SK-N-MC (cell line): ENCODE measurements around the gene ZNF22.

ENCODE experiments used
- DNase-seq: peaks from one replicate; pipeline ENCODE4 v3.0.0-alpha.2; 2011; ENCODE audit warnings: low read depth, low spot score
- H3K27ac ChIP-seq: fragments of 200-600 bp; sonication (generic); 2 replicates; pipeline ENCODE4 v1.5.1; 2016; ENCODE audit warnings: mixed run types
- H3K36me3 ChIP-seq: fragments of 200-600 bp; sonication (generic); 2 replicates; pipeline ENCODE4 v1.6.1; 2017; ENCODE audit warnings: antibody characterized with exemption, low read length, mixed read lengths; ENCODE audit not compliant: insufficient read depth
- H3K4me3 ChIP-seq: fragments of 200-600 bp; sonication (generic); 2 replicates; pipeline ENCODE4 v1.5.1; 2016
- H3K9ac ChIP-seq: fragments of 200-600 bp; sonication (generic); 2 replicates; pipeline ENCODE4 v1.8.0; 2017; ENCODE audit warnings: mixed run types, mixed read lengths; ENCODE audit not compliant: insufficient read length
- H3K9me3 ChIP-seq: fragments of 200-600 bp; sonication (generic); 2 replicates; pipeline ENCODE4 v1.6.1; 2017; ENCODE audit warnings: low read depth, mild to moderate bottlenecking, antibody characterized with exemption, low read length, moderate library complexity, mixed read lengths
- EZH2 ChIP-seq: fragments of 200-600 bp; sonication (generic); IDR thresholded peaks from one replicate; pipeline ENCODE4 v1.6.1; 2017; ENCODE audit warnings: antibody characterized with exemption
- FOXP2 ChIP-seq: optimal IDR thresholded peaks from 2 replicates; pipeline ENCODE3; 2011; ENCODE audit warnings: mild to moderate bottlenecking, moderate library complexity; ENCODE audit not compliant: insufficient read depth; ENCODE audit errors: extremely low read length, control extremely low read depth
- POLR2AphosphoS5 ChIP-seq: IDR thresholded peaks from 2 replicates; pipeline ENCODE4 v1.6.1; 2012; ENCODE audit warnings: mild to moderate bottlenecking, low read depth, low read length, borderline replicate concordance

Gene ZNF22

GRCh38 chr10:45050551-45051235, 50.0 kb downstream of the ZNF22 start:
- no peak for DNase-seq
- H3K36me3 ChIP-seq = no peaks in the 10 kb centered on the region
- no peak overlapping the region for H3K9ac ChIP-seq
- H3K27ac ChIP-seq = no peak overlapping the region
- H3K9me3 ChIP-seq = no peaks in the 10 kb centered on the region
- TF ChIP-seq POLR2AphosphoS5 (no peak), EZH2 (no peak), FOXP2 (no peak)
- H3K4me3 ChIP-seq = no peak overlapping the region

- Histone ChIP-seq H3K4me3 (no peak overlapping the region), H3K9me3 (no peaks in the 10 kb centered on the region), H3K27ac (no peak overlapping the region), H3K9ac (no peak overlapping the region), H3K36me3 (no peaks in the 10 kb centered on the region)
- no peak for DNase-seq
- no peak for TF ChIP-seq POLR2AphosphoS5
- TF ChIP-seq EZH2 = no peak
- no peak for TF ChIP-seq FOXP2
Observed at GRCh38 chr10:45052700-45053099, 52.0 kb downstream of the ZNF22 start.

DNA sequence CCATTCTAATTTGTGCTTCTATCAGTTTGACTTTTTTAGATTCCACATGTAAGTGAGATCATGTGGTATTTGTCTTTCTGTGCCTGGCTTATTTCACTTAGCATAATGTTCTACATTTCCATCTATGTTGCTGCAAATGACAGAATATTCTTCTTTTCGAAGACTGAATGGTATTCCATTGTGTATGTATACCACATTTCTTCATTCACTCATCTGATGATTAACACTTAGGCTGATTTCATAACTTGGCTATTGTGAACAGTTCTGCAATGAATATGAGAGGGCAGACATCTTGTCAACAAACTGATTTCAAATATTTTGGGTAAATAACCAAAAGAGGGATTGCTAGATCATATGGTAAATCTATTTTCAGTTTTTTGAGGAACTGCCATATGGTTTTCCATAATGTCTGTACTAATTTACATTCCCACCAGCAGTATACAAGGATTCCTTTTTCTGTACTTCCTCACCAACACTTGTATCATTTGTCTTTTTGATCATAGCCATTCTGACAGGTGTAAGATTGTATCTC, 52.9 kb downstream of the ZNF22 start:
- DNase-seq = no peak
- H3K4me3 ChIP-seq = no peak overlapping the region
- no peak overlapping the region for H3K27ac ChIP-seq
- no peak for TF ChIP-seq EZH2
- TF ChIP-seq FOXP2 = no peak
- TF ChIP-seq POLR2AphosphoS5 = no peak
- H3K9ac ChIP-seq = no peak overlapping the region
- H3K9me3 ChIP-seq = no peaks in the 10 kb centered on the region
- no peaks in the 10 kb centered on the region for H3K36me3 ChIP-seq
